Measurements from ENCODE around the gene SRSF3.

Gene SRSF3

DNA sequence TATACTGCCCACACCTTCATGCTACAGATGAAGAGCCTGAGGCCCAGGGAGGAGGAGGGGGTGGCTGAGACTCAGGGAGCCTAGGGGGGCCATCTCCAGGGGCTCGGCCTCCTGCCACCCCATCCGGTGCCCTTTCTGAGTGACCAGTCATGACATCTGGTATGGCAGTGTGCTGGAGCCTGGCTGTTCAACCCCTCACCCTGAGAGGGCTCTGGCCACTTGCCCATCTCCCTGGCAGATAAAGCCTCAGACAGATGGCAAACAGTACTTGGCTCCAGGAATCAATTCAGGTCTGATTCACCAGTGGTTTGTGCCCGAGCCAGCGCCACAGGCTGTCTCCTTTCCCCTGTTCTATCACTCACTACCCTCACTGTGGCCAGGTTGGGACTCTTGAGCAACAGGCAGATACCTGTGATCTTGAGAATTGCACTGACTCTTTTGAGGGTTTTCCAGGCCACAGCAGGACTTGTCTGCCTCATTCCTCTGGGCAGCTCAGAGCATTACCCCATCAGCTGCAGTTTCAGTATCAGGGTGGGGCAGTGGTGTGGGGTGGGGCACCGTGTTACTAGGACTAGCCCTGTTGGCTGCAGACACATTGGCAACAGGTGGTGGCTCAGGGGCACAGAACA lies 22.8 kb downstream of the SRSF3 start:
- DNase-seq (ENCODE audit: low read depth): peak; percentile 48
- TF ChIP-seq, protein P1, sequence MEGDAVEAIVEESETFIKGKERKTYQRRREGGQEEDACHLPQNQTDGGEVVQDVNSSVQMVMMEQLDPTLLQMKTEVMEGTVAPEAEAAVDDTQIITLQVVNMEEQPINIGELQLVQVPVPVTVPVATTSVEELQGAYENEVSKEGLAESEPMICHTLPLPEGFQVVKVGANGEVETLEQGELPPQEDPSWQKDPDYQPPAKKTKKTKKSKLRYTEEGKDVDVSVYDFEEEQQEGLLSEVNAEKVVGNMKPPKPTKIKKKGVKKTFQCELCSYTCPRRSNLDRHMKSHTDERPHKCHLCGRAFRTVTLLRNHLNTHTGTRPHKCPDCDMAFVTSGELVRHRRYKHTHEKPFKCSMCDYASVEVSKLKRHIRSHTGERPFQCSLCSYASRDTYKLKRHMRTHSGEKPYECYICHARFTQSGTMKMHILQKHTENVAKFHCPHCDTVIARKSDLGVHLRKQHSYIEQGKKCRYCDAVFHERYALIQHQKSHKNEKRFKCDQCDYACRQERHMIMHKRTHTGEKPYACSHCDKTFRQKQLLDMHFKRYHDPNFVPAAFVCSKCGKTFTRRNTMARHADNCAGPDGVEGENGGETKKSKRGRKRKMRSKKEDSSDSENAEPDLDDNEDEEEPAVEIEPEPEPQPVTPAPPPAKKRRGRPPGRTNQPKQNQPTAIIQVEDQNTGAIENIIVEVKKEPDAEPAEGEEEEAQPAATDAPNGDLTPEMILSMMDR (IDR thresholded peaks at IDR 0.05; ENCODE audit: control insufficient read depth, extremely low read depth, insufficient read depth): no peak

DNA sequence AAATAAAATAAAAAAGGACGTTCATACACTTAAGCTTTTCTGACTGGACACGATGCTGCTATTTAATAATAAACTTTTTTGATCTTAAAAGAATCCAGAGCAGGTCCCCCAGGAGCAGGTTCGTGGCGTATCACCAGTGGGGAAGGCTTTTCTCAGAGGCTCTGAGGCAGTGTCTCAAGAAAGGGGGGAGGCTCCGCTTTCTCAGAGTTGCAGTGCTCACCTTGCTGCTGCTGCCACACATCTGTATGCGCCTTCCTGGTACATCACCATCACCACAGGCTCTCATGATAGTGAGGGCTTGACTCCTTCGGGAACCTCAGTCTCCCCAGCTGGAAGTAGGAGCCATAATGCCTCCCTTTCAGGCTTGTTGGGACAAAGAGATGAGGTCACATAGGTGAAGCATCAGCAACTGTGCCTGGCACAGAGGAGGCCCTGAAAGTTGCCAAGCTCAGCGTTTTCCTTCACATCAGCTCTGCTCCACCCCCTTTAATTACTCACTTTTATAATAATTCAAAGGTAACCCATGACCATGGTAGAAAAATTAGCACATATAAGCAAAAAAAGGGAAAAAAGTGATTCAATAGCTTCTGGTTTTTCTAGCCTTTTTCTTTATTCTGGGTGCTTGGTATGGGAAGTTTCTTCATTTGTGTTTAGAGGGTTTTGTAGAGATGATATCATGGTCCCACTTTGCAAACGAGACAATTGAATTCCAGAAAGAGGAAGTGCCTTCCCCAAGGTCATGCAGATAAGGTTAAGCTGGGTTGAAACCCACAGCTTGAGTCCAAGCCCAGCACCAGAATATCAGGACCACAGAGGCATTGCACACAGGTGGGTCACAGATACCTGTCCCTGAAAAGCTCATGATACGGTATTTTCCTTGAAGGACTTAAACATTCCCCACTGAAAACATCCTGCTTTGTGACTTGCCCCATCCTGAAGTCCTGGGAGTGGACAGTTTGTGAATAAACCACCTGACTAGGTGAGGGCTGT lies 24.5 kb downstream of the SRSF3 start:
- no peak overlapping the region for H3K4me3 ChIP-seq (ENCODE audit: low read depth, low read length)
- DNase-seq (ENCODE audit: low read depth): no peak
- TF ChIP-seq, protein P1 (IDR thresholded peaks at IDR 0.05; ENCODE audit: control insufficient read depth, extremely low read depth, insufficient read depth): no peak

More for the DNA sequence above, 22.8 kb downstream of the SRSF3 start:
- no peak overlapping the region for H3K4me3 ChIP-seq (ENCODE audit: low read depth, low read length)

DNA sequence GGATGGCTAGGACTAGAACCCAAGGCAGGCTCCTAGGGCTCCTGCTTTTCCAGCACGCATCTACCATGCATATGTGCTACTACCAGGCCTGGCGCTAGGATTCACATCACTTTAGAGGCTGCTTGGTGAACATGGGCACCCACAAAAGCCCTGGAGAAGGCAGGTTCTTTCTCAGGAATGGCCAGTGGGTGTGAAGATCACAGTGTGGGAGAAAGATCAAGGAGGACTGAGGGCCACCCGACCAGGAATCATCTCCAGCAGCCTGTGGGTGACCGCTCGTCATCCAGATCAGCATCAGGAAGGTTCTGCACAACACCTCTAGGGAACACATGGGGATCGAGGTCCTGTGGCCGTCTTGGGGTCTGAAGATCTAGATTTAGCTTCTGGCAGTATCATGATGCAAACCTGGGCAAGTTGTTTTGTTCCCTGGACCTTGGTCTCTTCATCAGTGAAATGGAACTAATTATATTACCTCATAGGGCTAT lies 27.3 kb downstream of the SRSF3 start:
- no peak overlapping the region for H3K4me3 ChIP-seq (ENCODE audit: low read depth, low read length)
- TF ChIP-seq, protein P1 (IDR thresholded peaks at IDR 0.05; ENCODE audit: control insufficient read depth, extremely low read depth, insufficient read depth): no peak
- DNase-seq (ENCODE audit: low read depth): no peak

DNA sequence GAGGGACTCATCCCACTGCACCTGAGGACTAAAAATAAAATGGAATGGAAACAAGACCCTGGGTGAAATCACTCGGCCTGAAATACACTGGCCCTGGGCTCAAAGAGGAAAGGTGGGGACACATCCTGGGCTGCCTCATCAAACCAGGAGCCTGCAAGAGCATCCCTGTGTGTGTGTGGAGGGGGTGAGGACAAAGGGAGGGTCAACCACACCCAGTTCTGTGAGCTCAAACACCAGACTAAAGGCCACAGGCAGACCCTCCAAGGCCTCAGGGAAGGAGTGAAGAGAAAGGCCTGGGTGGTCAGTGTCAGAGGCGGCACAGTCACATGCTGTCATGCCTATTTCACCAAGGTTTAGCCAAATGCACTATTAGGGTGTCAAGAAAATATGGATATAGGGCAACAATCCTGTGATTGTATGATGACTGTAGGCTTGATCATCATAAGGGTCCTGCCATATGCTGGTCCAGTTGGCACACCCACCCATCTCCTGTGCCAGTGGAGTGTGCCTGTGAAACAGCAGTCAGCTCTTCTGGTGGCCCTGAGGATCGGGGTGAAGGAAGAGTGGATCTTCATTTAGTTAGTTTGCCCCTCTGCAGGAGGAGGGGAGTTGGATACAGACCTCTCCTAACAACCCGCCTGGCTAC lies 28.9 kb downstream of the SRSF3 start:
- TF ChIP-seq, protein P1 (IDR thresholded peaks at IDR 0.05; ENCODE audit: control insufficient read depth, extremely low read depth, insufficient read depth): no peak
- H3K4me3 ChIP-seq (ENCODE audit: low read depth, low read length): no peak overlapping the region
- DNase-seq (ENCODE audit: low read depth): no peak

DNA sequence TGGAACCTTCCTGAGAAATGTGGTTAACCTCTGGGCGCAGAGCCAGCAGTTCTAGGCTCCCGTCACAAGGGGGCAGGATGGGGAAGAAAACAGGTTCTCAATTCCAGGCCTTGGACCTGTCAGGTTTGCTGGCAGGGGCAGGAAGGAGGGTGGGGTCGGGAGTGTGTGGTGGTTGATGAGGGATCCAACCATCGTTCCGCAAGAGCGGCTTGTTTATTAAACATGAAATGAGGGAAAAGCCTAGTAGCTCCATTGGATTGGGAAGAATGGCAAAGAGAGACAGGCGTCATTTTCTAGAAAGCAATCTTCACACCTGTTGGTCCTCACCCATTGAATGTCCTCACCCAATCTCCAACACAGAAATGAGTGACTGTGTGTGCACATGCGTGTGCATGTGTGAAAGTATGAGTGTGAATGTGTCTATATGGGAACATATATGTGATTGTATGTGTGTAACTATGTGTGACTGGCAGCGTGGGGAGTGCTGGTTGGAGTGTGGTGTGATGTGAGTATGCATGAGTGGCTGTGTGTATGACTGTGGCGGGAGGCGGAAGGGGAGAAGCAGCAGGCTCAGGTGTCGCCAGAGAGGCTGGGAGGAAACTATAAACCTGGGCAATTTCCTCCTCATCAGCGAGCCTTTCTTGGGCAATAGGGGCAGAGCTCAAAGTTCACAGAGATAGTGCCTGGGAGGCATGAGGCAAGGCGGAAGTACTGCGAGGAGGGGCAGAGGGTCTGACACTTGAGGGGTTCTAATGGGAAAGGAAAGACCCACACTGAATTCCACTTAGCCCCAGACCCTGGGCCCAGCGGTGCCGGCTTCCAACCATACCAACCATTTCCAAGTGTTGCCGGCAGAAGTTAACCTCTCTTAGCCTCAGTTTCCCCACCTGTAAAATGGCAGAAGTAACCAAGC lies 29.6 kb downstream of the SRSF3 start:
- DNase-seq (ENCODE audit: low read depth): peak; percentile 62
- TF ChIP-seq, protein P1 (IDR thresholded peaks at IDR 0.05; ENCODE audit: control insufficient read depth, extremely low read depth, insufficient read depth): peak; percentile 84
- H3K4me3 ChIP-seq (ENCODE audit: low read depth, low read length): no peak overlapping the region

Data from LNCaP clone FGC (cell line).